Stimulated activated CD4-positive, alpha-beta T cell treated with anti-CD3 and anti-CD28 coated beads, Interleukin-2, amount 100 ng/mL, for 24 hours (primary cell): ENCODE data around the gene PKD2.
"Not testable (repeated sequence)": the region's sequence is repeated elsewhere in the genome, so short reads cannot be mapped to it uniquely, and the experiment has no call there.

Experiments
- DNase-seq, 2 donors: peaks; one replicate each; pipeline ENCODE4 v3.0.0-alpha.2; 2020

PKD2 gene

GRCh38 chr4:88078579-88078978 is 71.1 kb downstream of the PKD2 start:
- no peak for DNase-seq

GRCh38 chr4:88080626-88081025 is 73.2 kb downstream of the PKD2 start:
- DNase-seq: no peak

- DNase-seq: no peak
These were observed 79.6 kb downstream of the PKD2 start for GRCh38 chr4:88087004-88087403.

- DNase-seq: no peak
These were observed 83.5 kb downstream of the PKD2 start for GRCh38 chr4:88090898-88091297.

GRCh38 chr4:88091378-88091777 is 83.9 kb downstream of the PKD2 start:
- no peak for DNase-seq

- DNase-seq: no peak
These were observed 86.4 kb downstream of the PKD2 start for GRCh38 chr4:88093874-88094273.

GRCh38 chr4:88097301-88097700 is 89.9 kb downstream of the PKD2 start:
- DNase-seq: no peak

GRCh38 chr4:88097781-88098180 is 90.3 kb downstream of the PKD2 start:
- DNase-seq: no peak

GRCh38 chr4:88098993-88099752 is 91.7 kb downstream of the PKD2 start:
- no peak for DNase-seq

- DNase-seq: no peak
These were observed 93.7 kb downstream of the PKD2 start for GRCh38 chr4:88101165-88101564.

- DNase-seq: no peak
These were observed 94.6 kb downstream of the PKD2 start for GRCh38 chr4:88102026-88102425.

- DNase-seq: no peak
These were observed 97.6 kb downstream of the PKD2 start for GRCh38 chr4:88104902-88105610.

GRCh38 chr4:88106205-88106604 is 98.8 kb downstream of the PKD2 start:
- DNase-seq: no peak

- DNase-seq: no peak
These were observed 100.1 kb downstream of the PKD2 start for GRCh38 chr4:88107406-88108107.

- DNase-seq: not testable (repeated sequence)
These were observed 100.7 kb downstream of the PKD2 start for GRCh38 chr4:88108108-88108465.

GRCh38 chr4:88108747-88109122 is 101.3 kb downstream of the PKD2 start:
- DNase-seq: no peak

- DNase-seq: no peak
These were observed 101.9 kb downstream of the PKD2 start for GRCh38 chr4:88109123-88109881.

GRCh38 chr4:88110826-88111225 is 103.4 kb downstream of the PKD2 start:
- DNase-seq: no peak

GRCh38 chr4:88112856-88113255 is 105.4 kb downstream of the PKD2 start:
- no peak for DNase-seq

- no peak for DNase-seq
These were observed 108.2 kb downstream of the PKD2 start for GRCh38 chr4:88115587-88115986.

- no peak for DNase-seq
These were observed 112.5 kb downstream of the PKD2 start for GRCh38 chr4:88119943-88120342.

GRCh38 chr4:88122260-88122659 is 114.8 kb downstream of the PKD2 start:
- not testable (repeated sequence) for DNase-seq
